ENCODE measurements around the gene GPR63.

DNA sequence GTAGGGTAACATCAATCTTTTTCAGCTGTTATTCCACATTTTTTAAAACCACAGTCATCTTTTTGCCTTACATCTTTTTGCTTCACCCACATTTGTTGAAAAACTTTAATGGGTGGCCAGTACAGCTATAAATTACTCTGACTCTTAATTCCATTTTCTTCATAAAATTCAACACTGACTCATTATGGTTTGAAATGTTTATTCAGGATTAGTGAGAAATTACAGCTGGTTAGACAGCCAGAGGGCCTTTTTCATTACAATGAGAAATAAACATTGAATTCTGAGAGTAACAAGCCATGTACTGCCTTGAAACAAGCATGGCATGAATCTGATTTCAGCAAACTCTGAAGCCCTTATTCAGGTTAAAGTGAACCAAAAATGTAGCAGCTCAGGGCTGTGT, 40.9 kb upstream of the GPR63 start:
- TF ChIP-seq, protein P1, sequence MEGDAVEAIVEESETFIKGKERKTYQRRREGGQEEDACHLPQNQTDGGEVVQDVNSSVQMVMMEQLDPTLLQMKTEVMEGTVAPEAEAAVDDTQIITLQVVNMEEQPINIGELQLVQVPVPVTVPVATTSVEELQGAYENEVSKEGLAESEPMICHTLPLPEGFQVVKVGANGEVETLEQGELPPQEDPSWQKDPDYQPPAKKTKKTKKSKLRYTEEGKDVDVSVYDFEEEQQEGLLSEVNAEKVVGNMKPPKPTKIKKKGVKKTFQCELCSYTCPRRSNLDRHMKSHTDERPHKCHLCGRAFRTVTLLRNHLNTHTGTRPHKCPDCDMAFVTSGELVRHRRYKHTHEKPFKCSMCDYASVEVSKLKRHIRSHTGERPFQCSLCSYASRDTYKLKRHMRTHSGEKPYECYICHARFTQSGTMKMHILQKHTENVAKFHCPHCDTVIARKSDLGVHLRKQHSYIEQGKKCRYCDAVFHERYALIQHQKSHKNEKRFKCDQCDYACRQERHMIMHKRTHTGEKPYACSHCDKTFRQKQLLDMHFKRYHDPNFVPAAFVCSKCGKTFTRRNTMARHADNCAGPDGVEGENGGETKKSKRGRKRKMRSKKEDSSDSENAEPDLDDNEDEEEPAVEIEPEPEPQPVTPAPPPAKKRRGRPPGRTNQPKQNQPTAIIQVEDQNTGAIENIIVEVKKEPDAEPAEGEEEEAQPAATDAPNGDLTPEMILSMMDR (IDR thresholded peaks at IDR 0.05 in 8 of 11, conservative IDR thresholded peaks at IDR 0.05 in 3 of 11) = no peak
- TF ChIP-seq POLR2A (IDR thresholded peaks at IDR 0.05) = no peak

Data from spleen (tissue), 7 donors.